Activated T-helper 1 cell treated with anti-CD3 and anti-CD28 coated beads, Interleukin-2, amount 50 U/mL, for 16 hours (primary cell): ENCODE measurements around the gene AP2S1.
"Not testable (repeated sequence)": the region's sequence is repeated elsewhere in the genome, so short reads cannot be mapped to it uniquely, and the experiment has no call there.

Experiments used
- DNase-seq, 2 donors: peaks; one replicate each; pipeline ENCODE4 v3.0.0-alpha.2; 2020; ENCODE audit warnings: low read depth in 1 of 2, low spot score in 1 of 2

AP2S1 gene

DNA sequence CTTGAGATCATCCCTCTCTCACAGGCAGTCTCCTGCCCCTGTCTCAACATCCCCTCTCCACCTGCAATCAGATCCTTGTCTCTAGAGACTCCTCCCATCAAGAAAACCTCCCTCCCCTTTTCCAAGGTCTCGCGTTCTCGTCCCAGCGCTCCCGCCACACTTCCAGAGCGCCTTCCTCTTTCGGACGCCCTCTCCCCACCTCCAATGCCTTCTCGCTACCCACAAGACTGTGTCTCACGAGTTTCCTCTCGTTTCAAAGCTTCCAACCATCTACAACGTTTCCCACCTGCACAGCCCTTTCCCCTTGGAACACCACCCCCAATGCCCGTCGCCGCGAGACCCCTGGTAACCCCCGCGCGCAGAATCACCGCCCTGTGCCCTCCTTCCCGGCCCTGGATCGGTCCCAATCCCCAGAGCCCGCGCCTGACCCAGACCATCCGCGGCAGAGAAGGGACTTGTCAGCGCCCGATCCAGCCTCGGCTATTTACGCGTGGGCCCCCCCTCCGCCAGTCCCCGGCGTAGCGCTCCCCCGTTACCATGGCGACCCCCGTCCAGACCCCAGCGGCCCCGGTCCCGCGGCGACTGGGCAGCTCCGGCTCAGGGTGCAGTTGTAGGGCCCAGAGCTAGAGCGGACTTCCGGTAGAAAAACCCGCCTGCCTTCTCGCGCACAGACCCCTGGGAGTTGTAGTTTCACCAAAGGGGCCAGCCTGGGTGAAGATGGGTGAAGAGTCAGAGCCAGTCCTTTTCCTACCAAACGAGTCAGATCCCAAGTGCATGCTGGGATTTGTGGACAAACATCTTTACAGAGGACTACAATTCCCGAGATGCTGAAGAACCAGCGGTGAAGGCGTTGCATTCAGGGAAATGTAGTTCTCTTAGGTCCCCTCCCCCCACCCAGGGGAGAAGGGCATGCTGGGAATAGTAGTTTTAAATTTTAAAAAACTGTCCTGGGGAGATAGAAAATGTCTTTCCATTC lies at the start of gene AP2S1:
Gene AP2S1 (minus strand): TSS at position 619 of the 976 bp plus-strand sequence. CDS start 80 bp downstream, at position 539.
- DNase-seq: peak; percentile 77 to 86

DNA sequence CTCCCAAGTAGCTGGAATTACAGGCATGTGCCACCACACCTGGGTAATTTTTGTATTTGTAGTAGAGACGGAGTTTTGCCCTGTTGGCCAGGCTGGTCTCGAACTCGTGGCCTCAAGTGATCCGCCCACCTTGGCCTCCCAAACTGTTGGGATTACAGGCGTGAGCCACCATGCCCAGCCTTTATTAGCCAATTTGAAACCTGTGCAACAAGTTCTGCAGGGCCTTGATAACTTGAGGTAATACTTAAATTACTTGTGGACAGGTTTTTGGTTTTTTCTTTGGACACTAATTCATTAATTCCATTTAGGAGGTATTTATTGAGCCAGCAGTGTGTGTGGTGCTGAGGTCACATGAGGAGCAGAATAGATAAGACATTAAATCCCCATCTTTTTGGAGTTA lies 49.7 kb upstream of the AP2S1 start:
- DNase-seq: no peak

DNA sequence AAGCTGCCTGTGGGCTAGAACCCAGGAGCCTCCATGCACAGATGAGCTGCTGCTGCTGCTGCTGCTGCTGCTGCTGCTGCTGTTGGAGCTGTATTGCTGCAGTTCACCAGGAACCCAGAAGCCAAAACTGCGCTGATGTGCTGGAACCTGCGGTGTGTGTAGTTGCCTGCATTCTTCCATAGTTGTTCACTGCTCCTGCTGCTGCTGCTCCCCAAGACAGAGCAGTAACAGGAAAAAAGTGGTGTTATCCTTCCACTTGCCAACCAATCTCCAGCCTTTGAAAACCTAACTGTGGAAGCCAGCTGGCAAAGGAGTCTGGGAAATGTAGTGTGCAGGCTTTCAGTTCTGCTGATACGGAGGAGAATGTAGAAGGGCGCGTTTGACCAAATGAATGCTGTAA lies 48.1 kb upstream of the AP2S1 start:
- DNase-seq: no peak

DNA sequence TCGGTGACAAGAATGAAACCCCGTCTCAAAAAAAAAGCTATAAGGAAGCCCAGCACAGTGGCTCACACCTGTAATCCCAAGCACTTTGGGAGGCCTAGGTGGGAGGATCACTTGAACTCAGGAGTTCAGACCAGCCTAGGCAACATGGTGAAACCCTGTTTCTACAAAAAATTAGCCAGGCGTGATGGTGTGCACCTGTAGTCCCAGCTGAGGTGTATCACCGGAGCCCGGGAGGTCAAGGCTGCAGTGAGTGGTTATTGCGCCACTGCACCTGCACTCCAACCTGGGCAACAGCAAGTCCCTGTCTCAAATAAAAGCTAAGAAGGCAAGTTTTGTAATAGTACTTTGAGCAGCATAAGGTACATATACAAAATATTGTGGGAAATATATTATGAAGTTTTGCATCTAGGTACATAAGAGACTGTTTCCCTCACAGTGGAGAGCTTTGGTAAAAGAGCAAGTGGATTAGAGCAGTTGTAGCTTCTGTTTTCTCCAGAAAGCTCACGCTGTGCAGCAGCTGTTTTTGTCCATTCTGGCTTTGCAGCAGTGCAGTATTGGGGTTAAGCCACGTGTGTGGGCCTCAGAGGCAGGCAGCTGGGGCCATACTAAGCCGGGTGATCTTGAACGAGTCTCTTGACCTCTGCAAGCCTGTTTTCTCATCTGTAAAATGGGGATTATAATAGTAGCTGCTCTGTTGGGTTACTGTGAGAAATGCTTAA lies 45.6 kb upstream of the AP2S1 start:
- no peak for DNase-seq

DNA sequence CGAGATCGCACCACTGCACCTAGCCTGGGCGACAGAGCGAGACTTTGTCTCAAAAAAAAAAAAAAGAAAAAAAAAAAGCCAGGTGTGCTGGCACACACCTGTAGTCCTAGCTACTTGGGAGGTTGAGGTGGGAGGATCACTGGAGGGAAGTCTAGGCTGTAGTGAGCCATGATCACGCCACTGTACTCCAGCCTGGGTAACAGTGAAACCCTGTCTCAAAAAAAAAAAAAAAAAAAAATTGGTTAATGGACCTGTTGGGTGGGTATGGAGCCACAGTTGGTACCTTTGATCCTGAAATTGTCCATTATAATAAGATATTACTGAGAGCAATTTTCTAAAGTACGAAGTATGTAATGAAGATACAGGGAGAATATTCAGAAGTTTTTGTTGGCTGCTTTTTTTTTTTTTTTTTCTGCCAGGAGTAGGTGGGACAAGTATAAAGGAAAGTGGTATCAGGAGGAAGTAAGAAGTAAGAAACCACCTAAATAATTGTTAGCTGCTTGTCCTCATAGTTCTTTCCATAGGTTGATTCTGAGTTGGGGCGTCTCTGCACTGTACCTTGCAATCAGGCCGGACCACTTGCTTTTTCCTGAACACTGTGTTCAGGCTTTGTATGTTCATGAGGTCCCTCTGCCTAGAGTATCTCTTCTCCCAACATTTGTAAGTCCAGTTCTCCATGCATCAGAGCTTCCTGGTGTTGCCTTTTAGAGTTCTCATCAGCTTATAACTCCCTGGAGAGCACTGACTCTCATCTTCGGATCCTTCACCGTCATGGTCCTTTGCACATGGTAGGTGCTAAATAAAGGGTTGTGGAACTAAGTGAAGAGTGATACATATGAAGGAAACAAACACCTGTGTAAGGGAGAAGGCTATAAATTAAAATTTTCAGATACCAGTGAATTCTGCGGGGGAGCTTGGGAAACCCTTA lies 41.9 kb upstream of the AP2S1 start:
- DNase-seq: no peak

DNA sequence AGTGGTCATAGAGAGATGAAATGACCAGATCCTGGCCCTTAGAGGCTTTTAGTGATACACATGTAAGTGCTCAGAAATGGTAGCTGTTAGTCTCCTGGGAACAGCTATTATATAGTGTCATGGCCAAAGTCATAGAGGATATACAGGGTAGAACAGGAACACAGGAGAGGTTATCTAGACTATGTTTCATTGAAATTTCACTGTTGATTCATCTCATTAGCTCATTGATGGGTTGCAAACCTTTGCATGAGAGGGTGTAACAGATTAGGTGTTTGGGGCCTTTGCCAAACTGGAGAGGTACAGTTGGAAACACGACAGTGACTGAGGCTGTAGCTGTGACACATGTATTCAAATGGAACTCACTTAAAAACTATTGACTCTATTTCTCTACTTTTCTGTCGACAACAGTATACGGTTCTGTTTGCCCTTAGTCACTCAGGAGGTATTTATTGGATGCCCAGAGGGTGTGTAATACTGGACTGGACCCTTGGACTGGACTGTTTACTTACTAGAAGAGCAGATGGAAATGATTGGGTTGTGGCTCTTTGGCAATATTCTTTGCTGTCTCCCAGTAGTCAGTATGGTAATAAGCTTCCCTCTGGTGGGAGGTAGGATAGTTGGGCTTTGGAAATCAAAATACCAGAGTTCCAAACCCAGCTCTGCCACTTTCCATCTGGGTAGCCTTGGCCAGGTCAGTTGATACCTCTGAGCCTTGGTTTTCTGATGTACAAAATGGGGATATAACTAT lies 40.0 kb upstream of the AP2S1 start:
- no peak for DNase-seq

DNA sequence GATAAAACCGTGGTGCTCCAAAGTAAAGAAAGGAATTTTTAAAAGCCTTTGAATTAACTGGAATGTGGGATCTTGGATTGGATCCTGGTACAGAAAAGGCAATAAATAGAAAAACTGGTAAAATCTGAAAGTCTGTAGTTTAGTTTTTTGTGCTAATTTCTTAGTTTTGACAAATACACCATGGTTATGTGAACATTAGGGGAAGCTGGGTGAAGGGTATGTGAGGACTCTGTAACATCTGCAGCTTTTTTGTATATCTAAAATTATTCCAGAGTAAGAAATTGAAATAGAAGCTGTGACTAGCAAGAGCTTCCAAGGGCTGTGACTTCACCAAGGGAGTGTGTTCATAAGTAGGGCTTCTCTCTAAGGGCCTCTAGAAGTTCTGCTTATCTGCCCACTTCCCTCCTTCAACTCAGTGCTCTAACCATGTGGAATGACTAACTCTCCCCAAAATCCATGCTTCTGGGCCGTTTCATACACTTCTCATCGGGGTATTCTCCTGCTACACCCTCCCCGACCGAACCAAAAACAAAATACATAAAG lies 36.7 kb upstream of the AP2S1 start:
- no peak for DNase-seq

DNA sequence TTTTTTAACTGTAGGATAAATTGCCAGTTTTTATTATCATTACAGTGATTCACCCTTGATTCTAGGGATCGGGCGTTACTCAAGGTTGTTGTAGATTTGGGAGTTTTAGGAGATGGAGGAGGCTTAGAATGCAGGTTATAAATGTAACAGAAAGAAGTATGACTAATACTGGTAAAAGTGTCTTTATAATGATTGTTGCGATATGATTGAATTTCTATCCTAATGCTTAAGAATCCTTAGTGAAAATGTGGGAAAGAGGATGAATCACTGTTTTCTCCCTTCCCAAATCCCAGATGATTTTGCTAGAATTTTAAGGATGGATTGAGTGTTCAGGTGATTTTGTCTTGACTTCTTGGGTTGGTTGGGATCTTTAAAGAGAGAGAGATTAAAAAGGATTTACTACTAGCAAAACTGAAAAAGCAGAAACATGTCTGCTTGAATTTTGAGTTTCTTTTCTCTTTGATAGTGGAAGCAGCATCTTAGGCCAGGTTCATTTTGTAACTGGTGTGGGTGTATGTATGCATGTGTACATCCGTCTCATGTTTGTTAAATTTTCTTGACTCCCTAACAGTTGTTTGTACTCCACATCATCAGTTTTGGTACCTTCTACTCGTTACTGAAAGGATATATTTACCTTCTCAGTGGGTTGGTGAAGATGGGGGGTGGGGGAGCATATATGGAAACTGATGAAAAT lies 36.0 kb upstream of the AP2S1 start:
- no peak for DNase-seq

DNA sequence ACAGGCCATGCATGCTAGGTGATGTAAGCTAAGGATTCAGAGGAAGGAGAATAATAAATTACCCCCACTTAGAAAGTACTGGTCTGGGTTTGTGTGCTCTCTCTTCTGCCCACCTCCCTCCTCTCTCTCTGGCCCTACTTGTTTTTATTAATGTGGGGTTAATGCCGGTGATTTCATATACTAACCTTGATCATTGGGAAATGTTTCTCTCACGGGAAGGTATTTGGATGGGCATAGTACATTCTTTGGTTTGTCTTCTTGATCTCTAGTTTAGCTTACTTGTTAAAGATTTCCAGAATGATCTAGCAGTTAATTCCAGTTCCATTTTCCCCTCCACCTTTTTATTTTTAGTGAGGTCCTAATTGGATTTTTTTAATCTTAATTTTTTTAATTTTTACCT lies 34.8 kb upstream of the AP2S1 start:
- DNase-seq: no peak

DNA sequence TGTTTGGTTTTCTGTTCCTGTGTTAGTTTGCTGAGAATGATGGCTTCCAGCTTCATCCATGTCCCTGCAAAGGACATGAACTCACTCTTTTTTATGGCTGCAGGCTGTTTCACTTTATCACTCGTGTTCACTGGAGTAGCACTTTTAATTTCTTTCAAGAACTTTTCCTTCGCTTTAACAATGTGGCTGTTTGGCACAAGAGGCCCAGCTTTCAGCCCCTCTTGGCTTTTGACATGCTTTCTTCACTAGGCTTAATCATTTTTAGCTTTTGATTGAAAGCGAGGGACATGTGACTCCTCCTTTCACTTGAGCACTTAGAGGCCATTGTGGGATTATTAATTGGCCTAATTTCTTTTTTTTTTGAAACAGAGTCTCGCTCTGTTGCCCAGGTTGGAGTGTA lies 32.1 kb upstream of the AP2S1 start:
- DNase-seq: not testable (repeated sequence)

DNA sequence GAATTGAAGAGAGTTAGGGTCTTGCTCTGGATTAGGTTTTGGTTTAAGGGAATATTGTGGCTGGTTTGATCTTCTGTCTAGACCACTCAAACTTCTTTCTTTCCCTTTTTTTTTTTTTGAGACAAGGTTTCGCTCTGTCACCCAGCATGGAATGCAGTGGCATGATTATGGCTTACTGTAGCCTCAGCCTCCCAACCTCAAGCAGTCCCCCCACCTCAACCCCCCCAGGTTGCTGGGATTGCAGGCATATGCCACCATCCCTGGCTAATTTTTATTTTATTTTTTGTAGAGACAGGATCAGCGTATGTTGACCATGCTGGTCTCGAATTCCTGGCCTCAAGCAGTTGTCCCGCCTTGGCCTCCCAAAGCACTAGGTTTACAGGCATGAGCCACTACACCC lies 31.4 kb upstream of the AP2S1 start:
- no peak for DNase-seq

DNA sequence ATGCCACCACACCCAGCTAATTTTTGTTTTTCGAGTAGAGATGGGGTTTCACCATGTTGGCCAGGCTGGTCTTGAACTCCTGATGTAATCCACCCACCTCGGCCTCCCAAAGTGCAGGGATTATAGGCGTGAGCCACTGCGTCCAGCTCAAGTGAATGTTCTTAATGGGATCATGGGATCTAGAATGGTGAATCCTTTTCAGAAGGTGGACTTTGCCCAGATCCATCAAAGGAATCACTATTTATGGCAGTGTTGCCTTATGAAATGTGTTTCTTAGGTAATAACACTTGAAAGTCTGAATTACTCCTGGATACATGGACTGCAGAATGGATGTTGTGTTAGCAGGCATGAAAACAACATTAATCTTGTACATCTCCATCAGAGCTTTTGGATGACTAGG lies 30.4 kb upstream of the AP2S1 start:
- DNase-seq: no peak

DNA sequence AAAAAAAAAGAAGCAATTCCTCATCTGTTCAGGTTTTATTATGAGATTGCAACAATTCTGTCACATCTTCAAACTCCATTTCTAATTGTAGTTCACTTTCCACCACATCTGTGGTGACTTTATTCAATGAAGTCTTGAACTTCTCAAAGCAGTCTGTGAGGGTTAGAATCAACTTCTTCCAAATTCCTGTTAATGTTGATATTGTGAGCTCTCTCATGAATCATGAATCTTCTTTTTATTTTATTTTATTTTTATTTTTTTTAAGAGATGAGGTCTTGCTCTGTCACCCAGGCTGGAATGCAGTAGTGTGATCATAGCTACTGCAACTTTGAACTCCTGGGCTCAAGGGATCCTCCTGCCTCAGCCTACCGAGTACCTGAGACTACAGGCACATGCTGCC lies 29.8 kb upstream of the AP2S1 start:
- no peak for DNase-seq

DNA sequence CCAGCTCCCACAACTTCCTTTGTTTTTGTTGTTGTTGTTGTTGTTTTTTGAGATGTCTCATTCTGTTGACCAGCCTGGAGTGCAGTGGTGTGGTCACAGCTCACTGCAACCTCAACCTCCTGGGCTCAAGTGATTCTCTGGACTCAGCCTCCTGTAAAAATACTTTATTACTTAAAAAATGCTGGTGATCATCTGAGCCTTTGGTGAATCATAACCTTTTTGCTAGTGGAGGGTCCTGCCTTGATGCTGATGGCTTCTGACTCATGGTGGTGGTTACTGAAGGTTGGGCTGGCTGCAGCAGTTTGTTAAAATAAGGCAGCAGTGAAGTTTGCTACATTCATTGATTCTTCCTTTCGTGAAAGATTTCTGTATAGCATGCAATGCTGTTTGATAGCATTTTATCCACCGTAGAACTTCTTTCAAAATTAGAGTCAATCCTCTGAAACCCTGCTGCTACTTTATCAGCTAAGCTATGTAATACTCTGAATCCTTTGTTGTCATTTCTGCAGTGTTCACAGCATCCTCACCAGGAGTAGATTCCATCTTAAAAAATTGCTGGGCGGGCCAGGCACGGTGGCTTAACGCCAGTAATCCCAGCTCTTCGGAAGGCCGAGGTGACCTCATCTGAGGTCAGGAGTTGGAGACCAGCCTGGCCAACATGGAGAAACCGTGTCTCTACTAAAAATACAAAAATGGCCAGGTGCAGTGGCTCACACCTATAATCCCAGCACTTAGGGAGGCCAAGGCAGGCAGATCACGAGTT lies 28.1 kb upstream of the AP2S1 start:
- no peak for DNase-seq

DNA sequence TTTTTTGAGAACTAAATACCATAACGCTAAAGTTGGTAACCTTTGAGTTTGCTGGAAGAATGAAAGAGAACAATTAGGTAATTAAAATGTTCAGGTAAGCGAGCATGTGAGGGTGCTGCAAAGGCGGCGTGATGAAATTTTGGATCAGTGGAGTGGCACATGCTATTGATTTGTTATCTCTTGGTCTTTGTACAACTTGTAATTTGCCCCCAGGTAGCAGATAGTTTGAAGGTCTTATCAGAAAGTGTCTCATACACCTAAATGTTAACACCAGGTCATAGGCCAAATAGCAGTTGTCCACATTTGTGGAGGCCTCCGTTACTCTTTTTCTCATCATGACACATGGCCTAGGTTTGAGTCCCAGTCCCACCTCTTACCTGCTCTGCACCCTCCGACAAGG lies 25.0 kb upstream of the AP2S1 start:
- DNase-seq: no peak

DNA sequence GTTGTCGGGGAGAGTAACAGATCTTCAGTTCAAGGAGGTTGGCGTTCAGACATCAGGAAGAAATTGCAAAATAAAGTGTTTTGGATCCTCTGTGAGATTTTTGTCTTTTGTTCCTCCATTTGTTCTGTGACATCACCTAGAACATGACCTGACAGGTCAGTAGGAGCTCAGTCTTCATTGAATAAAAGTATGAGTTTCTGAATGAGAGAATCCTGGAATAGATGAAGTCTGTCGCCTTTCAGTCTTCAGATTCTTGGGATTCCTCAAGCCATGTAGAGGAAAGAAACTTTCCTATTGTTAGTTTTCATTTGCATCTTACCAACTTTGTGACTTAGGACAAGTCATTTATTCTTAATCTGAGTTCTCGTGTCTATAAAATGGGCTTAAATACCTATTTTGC lies 24.6 kb upstream of the AP2S1 start:
- no peak for DNase-seq

DNA sequence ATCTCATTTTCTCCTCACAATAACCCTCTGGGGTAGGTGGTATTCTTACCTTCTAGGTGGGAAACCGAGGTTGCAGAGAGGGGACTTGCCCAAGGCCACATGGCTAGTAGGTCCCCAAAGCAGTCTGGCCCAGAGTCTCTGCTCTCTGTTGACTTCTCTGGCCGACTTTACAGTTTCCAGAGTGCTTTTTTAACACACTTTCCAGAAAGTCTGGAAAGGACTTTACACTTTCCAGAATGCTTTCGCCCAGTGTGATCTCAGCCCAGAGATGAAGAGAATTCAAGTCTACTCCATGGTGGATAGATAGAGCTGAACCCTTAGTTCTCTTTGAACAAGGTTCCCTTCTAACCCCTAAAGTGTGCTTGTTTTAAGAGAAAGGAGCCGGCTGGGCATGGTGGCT lies 22.3 kb upstream of the AP2S1 start:
- no peak for DNase-seq

DNA sequence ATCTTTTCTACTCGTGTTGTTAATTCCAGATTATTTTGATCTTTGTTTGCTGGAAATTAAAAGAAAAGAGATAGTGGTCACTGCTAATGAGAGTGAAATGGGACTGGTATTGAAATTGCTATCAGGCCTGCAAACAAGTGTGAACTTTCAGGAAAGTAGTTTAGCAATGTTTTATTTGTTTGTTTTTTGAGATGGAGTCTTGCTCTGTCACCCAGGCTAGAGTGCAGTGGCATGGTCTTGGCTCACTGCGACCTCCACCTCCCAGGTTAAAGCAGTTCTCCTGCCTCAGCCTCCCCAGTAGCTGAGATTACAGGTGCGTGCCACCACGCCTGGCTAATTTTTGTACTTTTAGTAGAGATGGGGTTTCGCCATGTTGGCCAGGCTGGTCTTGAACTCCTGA lies 20.5 kb upstream of the AP2S1 start:
- DNase-seq: not testable (repeated sequence)
